PFSK-1 (cell line): ENCODE results near the gene CTU1.

Experiments
- FOXP2 ChIP-seq: optimal IDR thresholded peaks from 2 replicates; pipeline ENCODE3; 2011; ENCODE audit warnings: borderline replicate concordance, control low read depth, inconsistent platforms; ENCODE audit not compliant: insufficient read depth; ENCODE audit errors: extremely low read length, extremely low read depth
- POLR2AphosphoS5 ChIP-seq: IDR thresholded peaks from 2 replicates; pipeline ENCODE4 v1.6.1; 2012; ENCODE audit warnings: low read depth, mild to moderate bottlenecking, control low read depth, low read length, moderate library complexity
- SIN3A ChIP-seq: IDR thresholded peaks from 2 replicates; pipeline ENCODE4 v1.6.1; 2012; ENCODE audit warnings: mild to moderate bottlenecking, low read length, moderate library complexity, borderline replicate concordance; ENCODE audit not compliant: insufficient read depth
- TAF1 ChIP-seq: IDR thresholded peaks from 2 replicates; pipeline ENCODE4 v1.6.1; 2012; ENCODE audit warnings: low read length, control low read depth, borderline replicate concordance; ENCODE audit not compliant: insufficient read depth
- TF ChIP-seq, protein P1 (sequence below), 2 experiments: IDR thresholded peaks; 2 replicates each; pipeline versions ENCODE4 v1.6.1 to v1.8.0; 2011 to 2012; ENCODE audit warnings: low read depth in 2 of 2, low read length in 2 of 2, control low read depth in 1 of 2, inconsistent platforms in 1 of 2, mild to moderate bottlenecking in 1 of 2, moderate library complexity in 1 of 2; ENCODE audit not compliant: insufficient read depth in 1 of 2

CTU1 gene

GRCh38 chr19:51124729-51125128 is 16.5 kb upstream of the CTU1 start, which contains the start of gene SIGLEC9:
Gene SIGLEC9 (plus strand): TSS chr19:51124906. CDS start chr19:51124975, 69 bp downstream.
- TF ChIP-seq TAF1, result no peak
- no peak for TF ChIP-seq POLR2AphosphoS5
- TF ChIP-seq, protein P1, sequence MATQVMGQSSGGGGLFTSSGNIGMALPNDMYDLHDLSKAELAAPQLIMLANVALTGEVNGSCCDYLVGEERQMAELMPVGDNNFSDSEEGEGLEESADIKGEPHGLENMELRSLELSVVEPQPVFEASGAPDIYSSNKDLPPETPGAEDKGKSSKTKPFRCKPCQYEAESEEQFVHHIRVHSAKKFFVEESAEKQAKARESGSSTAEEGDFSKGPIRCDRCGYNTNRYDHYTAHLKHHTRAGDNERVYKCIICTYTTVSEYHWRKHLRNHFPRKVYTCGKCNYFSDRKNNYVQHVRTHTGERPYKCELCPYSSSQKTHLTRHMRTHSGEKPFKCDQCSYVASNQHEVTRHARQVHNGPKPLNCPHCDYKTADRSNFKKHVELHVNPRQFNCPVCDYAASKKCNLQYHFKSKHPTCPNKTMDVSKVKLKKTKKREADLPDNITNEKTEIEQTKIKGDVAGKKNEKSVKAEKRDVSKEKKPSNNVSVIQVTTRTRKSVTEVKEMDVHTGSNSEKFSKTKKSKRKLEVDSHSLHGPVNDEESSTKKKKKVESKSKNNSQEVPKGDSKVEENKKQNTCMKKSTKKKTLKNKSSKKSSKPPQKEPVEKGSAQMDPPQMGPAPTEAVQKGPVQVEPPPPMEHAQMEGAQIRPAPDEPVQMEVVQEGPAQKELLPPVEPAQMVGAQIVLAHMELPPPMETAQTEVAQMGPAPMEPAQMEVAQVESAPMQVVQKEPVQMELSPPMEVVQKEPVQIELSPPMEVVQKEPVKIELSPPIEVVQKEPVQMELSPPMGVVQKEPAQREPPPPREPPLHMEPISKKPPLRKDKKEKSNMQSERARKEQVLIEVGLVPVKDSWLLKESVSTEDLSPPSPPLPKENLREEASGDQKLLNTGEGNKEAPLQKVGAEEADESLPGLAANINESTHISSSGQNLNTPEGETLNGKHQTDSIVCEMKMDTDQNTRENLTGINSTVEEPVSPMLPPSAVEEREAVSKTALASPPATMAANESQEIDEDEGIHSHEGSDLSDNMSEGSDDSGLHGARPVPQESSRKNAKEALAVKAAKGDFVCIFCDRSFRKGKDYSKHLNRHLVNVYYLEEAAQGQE (IDR thresholded peaks at IDR 0.05; ENCODE audit: insufficient read depth in 1 of 2, low read depth in 2 of 2, low read length in 2 of 2), result no peak
- no peak for TF ChIP-seq SIN3A
- TF ChIP-seq FOXP2, result no peak

- TF ChIP-seq TAF1 (no peak), POLR2AphosphoS5 (no peak), FOXP2 (no peak), SIN3A (no peak)
- TF ChIP-seq, protein P1 (IDR thresholded peaks at IDR 0.05; ENCODE audit: insufficient read depth in 1 of 2, low read depth in 2 of 2, low read length in 2 of 2), result no peak
Measured at GRCh38 chr19:51124216-51124615, 16.0 kb upstream of the CTU1 start.

- TF ChIP-seq, protein P1 (IDR thresholded peaks at IDR 0.05; ENCODE audit: insufficient read depth in 1 of 2, low read depth in 2 of 2, low read length in 2 of 2), result no peak
- TF ChIP-seq FOXP2 (no peak), SIN3A (no peak), TAF1 (no peak), POLR2AphosphoS5 (no peak)
Measured at GRCh38 chr19:51123802-51124201, 15.6 kb upstream of the CTU1 start.

GRCh38 chr19:51123381-51123800 is 15.2 kb upstream of the CTU1 start:
- TF ChIP-seq SIN3A (no peak), TAF1 (no peak), FOXP2 (no peak)

GRCh38 chr19:51122112-51122981 is 14.1 kb upstream of the CTU1 start:
- TF ChIP-seq, protein P1 (IDR thresholded peaks at IDR 0.05; ENCODE audit: insufficient read depth in 1 of 2, low read depth in 2 of 2, low read length in 2 of 2), result no peak
- TF ChIP-seq TAF1, result no peak
- no peak for TF ChIP-seq POLR2AphosphoS5
- TF ChIP-seq FOXP2, result no peak
- TF ChIP-seq SIN3A, result no peak
